ENCODE measurements around the gene PYGO2. TPM values are rescaled to one million over a fixed set of nuclear protein-coding genes. Genes with fewer than 3 reads are reported as not detected.

The PYGO2 gene
- total RNA-seq, 4 donors from 2014 or later, result 20.2 to 35.3 (median 27.7) TPM

- Histone ChIP-seq H3K27me3 (no peaks in the 10 kb centered on the region), H3K9me3 (no peaks in the 10 kb centered on the region), H3K36me3 (peaks cover 0 to 27% (median 20%) of the 10 kb centered on the region in 4 donors), H3K4me3 (peak overlapping the region; percentile 51 to 69 (median 65)), H3K4me1 (peaks cover 56 to 87% (median 81%) of the 10 kb centered on the region in 4 donors), H3K27ac (replicated peaks in 1 of 4) (peak overlapping the region; percentile 86 to 89 (median 86))
- DNase-seq (ENCODE audit: extremely low spot score), result no peak
- TF ChIP-seq POLR2AphosphoS5 (IDR thresholded peaks at IDR 0.05) (peak in 1 of 2 donors; percentile 39), POLR2A (IDR thresholded peaks at IDR 0.05; ENCODE audit: low read depth) (no peak)
- WGBS, result 6% methylated on average over 6 of the region's 6 CpGs
- intact Hi-C loops (cut with DNase I), result no loop called here
Observed at GRCh38 chr1:154956544-154956941, 5.0 kb downstream of the PYGO2 start.

DNA sequence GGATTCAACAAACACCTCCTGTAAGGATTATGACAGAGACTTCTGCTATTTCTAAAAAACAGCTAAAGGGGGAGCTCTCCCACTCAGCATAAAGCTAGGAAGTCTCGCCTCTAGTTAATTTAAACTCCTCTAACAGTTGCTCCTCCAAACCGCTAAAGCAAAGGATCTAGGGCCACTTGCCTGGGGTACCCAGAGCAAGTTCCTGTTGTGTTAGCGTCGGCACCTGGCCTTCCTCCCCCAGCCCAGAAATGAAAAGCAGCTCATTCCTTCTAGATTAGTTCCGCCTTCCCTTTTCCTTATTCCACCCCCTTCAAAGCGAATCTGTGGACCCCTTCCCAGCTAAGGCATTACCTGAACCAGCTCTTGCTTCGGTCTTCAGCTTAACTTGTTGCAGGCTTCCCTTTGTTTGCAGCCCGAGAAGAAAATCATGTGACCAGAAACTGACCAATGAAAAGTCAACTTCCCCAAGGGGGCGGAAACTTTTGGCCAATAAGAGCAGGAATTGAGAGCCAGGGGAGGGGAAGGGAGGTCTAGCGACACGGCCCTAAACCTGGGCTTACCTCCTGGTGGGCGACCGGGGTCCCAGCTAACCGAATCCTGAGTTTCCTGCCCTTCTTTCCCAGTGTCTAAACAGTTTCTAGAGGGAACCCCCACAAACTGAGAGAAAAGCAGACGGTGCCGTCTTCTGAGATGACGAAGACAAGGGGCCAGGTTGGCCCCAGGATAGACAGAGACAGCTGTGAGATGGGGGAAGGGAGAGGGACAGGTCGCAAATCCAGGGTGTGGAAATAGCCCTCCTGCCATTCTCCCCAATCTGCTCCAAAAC is 5.7 kb downstream of the PYGO2 start, which contains the start of gene PBXIP1:
TSS of gene PBXIP1 (minus strand) at position 382 of the 826 bp plus-strand sequence. CDS start 2,378 bp downstream, outside the sequence.
- Histone ChIP-seq H3K4me1 (peaks cover 54 to 89% (median 84%) of the 10 kb centered on the region in 4 donors), H3K27me3 (no peaks in the 10 kb centered on the region), H3K27ac (replicated peaks in 1 of 4) (peak within 1 kb of the TSS; percentile 86 to 89 (median 86)), H3K4me3 (peak within 1 kb of the TSS; percentile 51 to 69 (median 65)), H3K36me3 (peaks cover 2 to 33% (median 26%) of the 10 kb centered on the region in 4 donors), H3K9me3 (no peaks in the 10 kb centered on the region)
- under 1% methylated on average over 18 of the region's 18 CpGs for WGBS
- TF ChIP-seq POLR2AphosphoS5 (IDR thresholded peaks at IDR 0.05), result peak; percentile 76 to 82
- peak in 2 of 3 experiments; percentile 16 for TF ChIP-seq CTCF (IDR thresholded peaks at IDR 0.05)
- no peak for TF ChIP-seq EP300 (IDR thresholded peaks at IDR 0.05)
- no peak for TF ChIP-seq POLR2A (IDR thresholded peaks at IDR 0.05; ENCODE audit: low read depth)
- peak; percentile 98 for DNase-seq (ENCODE audit: extremely low spot score)
- intact Hi-C loops (cut with DNase I), result no loop called here

- no peaks in the 10 kb centered on the region for H3K9me3 ChIP-seq
- peak overlapping the region; percentile 86 to 89 (median 86) for H3K27ac ChIP-seq (replicated peaks in 1 of 4)
- TF ChIP-seq CTCF (IDR thresholded peaks at IDR 0.05) (no peak), POLR2AphosphoS5 (IDR thresholded peaks at IDR 0.05) (peak in 1 of 2 donors; percentile 45), POLR2A (IDR thresholded peaks at IDR 0.05; ENCODE audit: low read depth) (no peak), EP300 (IDR thresholded peaks at IDR 0.05) (no peak)
- peak overlapping the region; percentile 51 to 69 (median 65) for H3K4me3 ChIP-seq
- intact Hi-C loops (cut with DNase I), result no loop called here
- no peak for DNase-seq (ENCODE audit: extremely low spot score)
- peaks cover 46 to 89% (median 76%) of the 10 kb centered on the region in 4 donors for H3K4me1 ChIP-seq
- 8% methylated on average over 2 of the region's 4 CpGs for WGBS
- H3K27me3 ChIP-seq, result no peaks in the 10 kb centered on the region
- peaks cover 10 to 41% (median 31%) of the 10 kb centered on the region in 4 donors for H3K36me3 ChIP-seq
Observed at GRCh38 chr1:154955039-154955717, 6.4 kb downstream of the PYGO2 start.

GRCh38 chr1:154954541-154954940 is 7.0 kb downstream of the PYGO2 start:
- intact Hi-C loops (cut with DNase I), result no loop called here
- peaks cover 46 to 83% (median 70%) of the 10 kb centered on the region in 4 donors for H3K4me1 ChIP-seq
- peaks cover 12 to 43% (median 30%) of the 10 kb centered on the region in 4 donors for H3K36me3 ChIP-seq
- peak overlapping the region in 3 of 4 donors; percentile 86 to 89 (median 86) for H3K27ac ChIP-seq (replicated peaks in 1 of 4)
- DNase-seq (ENCODE audit: extremely low spot score), result no peak
- peak overlapping the region; percentile 51 to 69 (median 65) for H3K4me3 ChIP-seq
- H3K27me3 ChIP-seq, result no peaks in the 10 kb centered on the region
- WGBS, result 47% methylated on average over 3 of the region's 3 CpGs
- TF ChIP-seq CTCF (IDR thresholded peaks at IDR 0.05), result no peak
- TF ChIP-seq POLR2AphosphoS5 (IDR thresholded peaks at IDR 0.05), result no peak
- no peak for TF ChIP-seq EP300 (IDR thresholded peaks at IDR 0.05)
- no peak for TF ChIP-seq POLR2A (IDR thresholded peaks at IDR 0.05; ENCODE audit: low read depth)
- no peaks in the 10 kb centered on the region for H3K9me3 ChIP-seq

Data from esophagus muscularis mucosa (tissue), 4 donors.